ENCODE data around the gene CLINT1.

DNA sequence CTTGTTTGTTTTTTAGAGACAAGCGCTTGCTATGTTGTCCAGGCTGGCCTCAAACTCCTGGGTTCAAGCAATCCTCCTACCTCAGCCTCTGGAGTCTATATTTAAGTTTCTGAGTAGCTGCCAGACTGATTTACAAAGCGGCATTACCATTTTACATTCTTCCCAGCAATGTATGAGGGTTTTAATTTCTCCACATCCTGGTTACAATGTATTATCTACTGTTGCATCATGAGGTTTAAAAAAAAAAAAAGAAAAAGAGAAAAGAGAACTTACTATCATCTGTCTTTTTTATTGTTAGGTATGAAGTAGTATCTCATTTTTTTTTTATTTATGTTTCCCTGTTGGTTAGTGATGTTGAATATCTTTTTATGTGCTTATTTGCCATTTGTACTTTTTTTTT is 18.9 kb upstream of the CLINT1 start:
- TF ChIP-seq, protein P1, sequence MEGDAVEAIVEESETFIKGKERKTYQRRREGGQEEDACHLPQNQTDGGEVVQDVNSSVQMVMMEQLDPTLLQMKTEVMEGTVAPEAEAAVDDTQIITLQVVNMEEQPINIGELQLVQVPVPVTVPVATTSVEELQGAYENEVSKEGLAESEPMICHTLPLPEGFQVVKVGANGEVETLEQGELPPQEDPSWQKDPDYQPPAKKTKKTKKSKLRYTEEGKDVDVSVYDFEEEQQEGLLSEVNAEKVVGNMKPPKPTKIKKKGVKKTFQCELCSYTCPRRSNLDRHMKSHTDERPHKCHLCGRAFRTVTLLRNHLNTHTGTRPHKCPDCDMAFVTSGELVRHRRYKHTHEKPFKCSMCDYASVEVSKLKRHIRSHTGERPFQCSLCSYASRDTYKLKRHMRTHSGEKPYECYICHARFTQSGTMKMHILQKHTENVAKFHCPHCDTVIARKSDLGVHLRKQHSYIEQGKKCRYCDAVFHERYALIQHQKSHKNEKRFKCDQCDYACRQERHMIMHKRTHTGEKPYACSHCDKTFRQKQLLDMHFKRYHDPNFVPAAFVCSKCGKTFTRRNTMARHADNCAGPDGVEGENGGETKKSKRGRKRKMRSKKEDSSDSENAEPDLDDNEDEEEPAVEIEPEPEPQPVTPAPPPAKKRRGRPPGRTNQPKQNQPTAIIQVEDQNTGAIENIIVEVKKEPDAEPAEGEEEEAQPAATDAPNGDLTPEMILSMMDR (IDR thresholded peaks at IDR 0.05), result no peak
- no peak for TF ChIP-seq POLR2A (IDR thresholded peaks at IDR 0.05)
- no peak for TF ChIP-seq POLR2AphosphoS5 (IDR thresholded peaks at IDR 0.05)
- no peak for TF ChIP-seq EP300 (IDR thresholded peaks at IDR 0.05)

All from upper lobe of left lung (tissue), 4 donors.